H1 (cell line): ENCODE results near the gene OR2Y1. TPM values are rescaled to one million over a fixed set of nuclear protein-coding genes. Genes with fewer than 3 reads are reported as not detected.

ENCODE experiments used
- CTCF ChIA-PET: fragments of 300-600 bp; sonication (Branson Sonifier 250); formaldehyde crosslinking; loops from one replicate; lab custom pipeline; 2021; ENCODE audit not compliant: partially characterized antibody; lab: Charles Lee
- POLR2A ChIA-PET: fragments of 300-600 bp; sonication (Branson Sonifier 250); formaldehyde crosslinking; loops from one replicate; lab custom pipeline; 2021; ENCODE audit warnings: inconsistent platforms; ENCODE audit not compliant: partially characterized antibody; lab: Charles Lee
- DNase-seq, 2 experiments: peaks; one replicate each; pipeline versions ENCODE4 v3.0.0 to v3.0.0-alpha.2; 2010 to 2022; ENCODE audit warnings: low spot score in 2 of 2, low read depth in 1 of 2, mixed read lengths in 1 of 2
- FAIRE-seq: peaks from 2 replicates; lab custom pipeline; 2011; peaks lifted over from hg19 to GRCh38; lab: Jason Lieb, UNC
- H2AFZ ChIP-seq: 2 replicates; pipeline ENCODE4 v1.8.1; 2012; ENCODE audit warnings: low read length, inconsistent platforms
- H2AK5ac ChIP-seq: 2 replicates; pipeline ENCODE4 v1.6.1; 2013; ENCODE audit warnings: low read depth, low read length
- H2BK120ac ChIP-seq: replicated peaks from 2 replicates; pipeline ENCODE3; 2013; ENCODE audit warnings: low read depth, low read length, inconsistent platforms
- H2BK12ac ChIP-seq: 2 replicates; pipeline ENCODE4 v1.6.1; 2013; ENCODE audit warnings: low read depth, low read length
- H2BK15ac ChIP-seq: 2 replicates; pipeline ENCODE4 v1.6.1; 2013; ENCODE audit warnings: low read length
- H2BK20ac ChIP-seq: 2 replicates; pipeline ENCODE4 v1.6.1; 2013; ENCODE audit warnings: low read length
- H2BK5ac ChIP-seq: 2 replicates; pipeline ENCODE4 v1.6.1; 2013; ENCODE audit warnings: low read depth, low read length
- H3K14ac ChIP-seq: 2 replicates; pipeline ENCODE4 v1.6.1; 2013; ENCODE audit warnings: inconsistent platforms; ENCODE audit not compliant: insufficient read length
- H3K18ac ChIP-seq: 2 replicates; pipeline ENCODE4 v1.6.1; 2013; ENCODE audit warnings: low read length; ENCODE audit errors: extremely low read depth
- H3K23ac ChIP-seq: 2 replicates; pipeline ENCODE4 v1.6.1; 2013; ENCODE audit warnings: inconsistent platforms; ENCODE audit not compliant: insufficient read length
- H3K23me2 ChIP-seq: 2 replicates; pipeline ENCODE4 v1.6.1; 2013; ENCODE audit warnings: low read depth, low read length
- H3K27ac ChIP-seq: 2 replicates; pipeline ENCODE4 v1.6.1; 2011; ENCODE audit warnings: low read depth, low read length, inconsistent platforms
- H3K27me3 ChIP-seq, 4 experiments: replicated peaks in 1 of 4; 1 replicate in 1 of 4; 2 replicates in 3 of 4; pipeline versions ENCODE4 v1.6.1 to v1.8.1; 2011 to 2013; ENCODE audit warnings: low read length in 3 of 4, mild to moderate bottlenecking in 3 of 4, inconsistent platforms in 2 of 4, mixed read lengths in 2 of 4, moderate library complexity in 1 of 4; ENCODE audit not compliant: control insufficient read depth in 3 of 4, insufficient read depth in 3 of 4; ENCODE audit errors: extremely low read depth in 1 of 4
- H3K36me3 ChIP-seq, 4 experiments: 2 replicates each; pipeline versions ENCODE4 v1.6.1 to v1.8.1; 2011 to 2013; ENCODE audit warnings: mild to moderate bottlenecking in 4 of 4, low read length in 3 of 4, moderate library complexity in 2 of 4, control low read depth in 1 of 4, inconsistent platforms in 1 of 4; ENCODE audit not compliant: insufficient read depth in 4 of 4, control insufficient read depth in 2 of 4
- H3K4ac ChIP-seq: replicated peaks from 2 replicates; pipeline ENCODE3; 2013; ENCODE audit warnings: low read length, low read depth, mixed read lengths, inconsistent platforms; ENCODE audit not compliant: insufficient read length
- H3K4me1 ChIP-seq, 4 experiments: replicated peaks in 1 of 4; 1 replicate in 1 of 4; 2 replicates in 3 of 4; pipeline versions ENCODE4 v1.6.1 to v1.8.1; 2011 to 2013; ENCODE audit warnings: low read length in 3 of 4, inconsistent platforms in 2 of 4, mixed read lengths in 1 of 4; ENCODE audit not compliant: insufficient read depth in 4 of 4, control insufficient read depth in 3 of 4
- H3K4me2 ChIP-seq, 2 experiments: 2 replicates each; pipeline versions ENCODE4 v1.6.1 to v1.8.1; 2011 to 2013; ENCODE audit warnings: low read depth in 2 of 2, low read length in 2 of 2, control low read depth in 1 of 2, inconsistent platforms in 1 of 2, mild to moderate bottlenecking in 1 of 2; ENCODE audit not compliant: insufficient read depth in 1 of 2
- H3K4me3 ChIP-seq, 4 experiments: fragments of 200-600, 300-600 bp in 1 of 4; sonication (generic), shearing (Covaris generic), sonication (Bioruptor Twin) in 1 of 4; 2 replicates each; pipeline versions ENCODE4 v1.5.1 to v1.8.1; 2011 to 2016; ENCODE audit warnings: low read length in 4 of 4, low read depth in 3 of 4, control low read depth in 2 of 4, inconsistent platforms in 2 of 4, mild to moderate bottlenecking in 2 of 4, mixed read lengths in 1 of 4, moderate library complexity in 1 of 4; ENCODE audit not compliant: insufficient read depth in 2 of 4; ENCODE audit errors: extremely low read depth in 1 of 4
- H3K56ac ChIP-seq: replicated peaks from 2 replicates; pipeline ENCODE3; 2013; ENCODE audit warnings: low read depth, mild to moderate bottlenecking, mixed read lengths, low read length, inconsistent platforms; ENCODE audit not compliant: insufficient read length
- H3K79me1 ChIP-seq: 2 replicates; pipeline ENCODE4 v1.6.1; 2013; ENCODE audit warnings: low read depth, low read length, control low read depth
- H3K79me2 ChIP-seq, 2 experiments: 2 replicates each; pipeline versions ENCODE4 v1.6.1 to v1.8.1; 2012 to 2013; ENCODE audit warnings: low read length in 2 of 2, mild to moderate bottlenecking in 2 of 2, inconsistent platforms in 1 of 2; ENCODE audit not compliant: insufficient read depth in 2 of 2, control insufficient read depth in 1 of 2
- H3K9ac ChIP-seq, 4 experiments: replicated peaks in 1 of 4; 1 replicate in 1 of 4; 2 replicates in 3 of 4; pipeline versions ENCODE4 v1.6.1 to v1.8.1; 2011 to 2013; ENCODE audit warnings: low read depth in 3 of 4, low read length in 3 of 4, control low read depth in 2 of 4, mild to moderate bottlenecking in 2 of 4, moderate library complexity in 2 of 4, inconsistent platforms in 1 of 4; ENCODE audit errors: extremely low read depth in 1 of 4
- H3K9me3 ChIP-seq, 2 experiments: 2 replicates each; pipeline versions ENCODE4 v1.6.1 to v1.8.1; 2012 to 2013; ENCODE audit warnings: mild to moderate bottlenecking in 2 of 2, moderate library complexity in 2 of 2, control low read depth in 1 of 2, inconsistent platforms in 1 of 2, low read depth in 1 of 2, low read length in 1 of 2, mixed read lengths in 1 of 2; ENCODE audit not compliant: insufficient read depth in 2 of 2
- H4K20me1 ChIP-seq, 2 experiments: replicated peaks in 1 of 2; 2 replicates each; pipeline versions ENCODE3 to v1.8.1; 2011 to 2013; ENCODE audit warnings: inconsistent platforms in 2 of 2, low read length in 2 of 2, mild to moderate bottlenecking in 1 of 2; ENCODE audit not compliant: insufficient read depth in 2 of 2, control insufficient read depth in 1 of 2
- H4K5ac ChIP-seq: 2 replicates; pipeline ENCODE4 v1.6.1; 2013; ENCODE audit warnings: low read length, low read depth, mixed read lengths, inconsistent platforms; ENCODE audit not compliant: insufficient read length
- H4K8ac ChIP-seq: 2 replicates; pipeline ENCODE4 v1.8.0; 2013; ENCODE audit warnings: mild to moderate bottlenecking, moderate library complexity, low read length, inconsistent platforms; ENCODE audit not compliant: insufficient read depth; ENCODE audit errors: extremely low read depth
- H4K91ac ChIP-seq: replicated peaks from 2 replicates; pipeline ENCODE3; 2013; ENCODE audit warnings: low read length, mixed read lengths, inconsistent platforms; ENCODE audit not compliant: insufficient read length
- CREB1 ChIP-seq: IDR thresholded peaks from 2 replicates; pipeline ENCODE4 v1.6.1; 2012; ENCODE audit warnings: inconsistent platforms
- GABPA ChIP-seq: IDR thresholded peaks from 2 replicates; pipeline ENCODE4 v1.6.1; 2011; ENCODE audit warnings: mild to moderate bottlenecking, low read length, moderate library complexity, borderline replicate concordance; ENCODE audit not compliant: insufficient read depth
- KDM5A ChIP-seq: fragments of 200-600 bp; IDR thresholded peaks from 2 replicates; pipeline ENCODE4 v1.7.1; 2012; ENCODE audit warnings: mild to moderate bottlenecking, low read length, inconsistent platforms, mixed read lengths
- RAD21 ChIP-seq, 2 experiments: IDR thresholded peaks in 1 of 2; conservative IDR thresholded peaks in 1 of 2; 2 replicates each; pipeline ENCODE4 v1.6.1; 2011; ENCODE audit warnings: low read depth in 2 of 2, low read length in 2 of 2, improper control_type of control experiment in 1 of 2, inconsistent platforms in 1 of 2, mild to moderate bottlenecking in 1 of 2, moderate library complexity in 1 of 2
- SIRT6 ChIP-seq: IDR thresholded peaks from one replicate; pipeline ENCODE4 v1.7.1; 2012; ENCODE audit warnings: low read length, inconsistent platforms
- TAF1 ChIP-seq: IDR thresholded peaks from 2 replicates; pipeline ENCODE4 v1.6.1; 2011; ENCODE audit warnings: mild to moderate bottlenecking, low read depth, low read length
- YY1 ChIP-seq: IDR thresholded peaks from 2 replicates; pipeline ENCODE4 v1.6.1; 2011; ENCODE audit warnings: low read depth, mild to moderate bottlenecking, low read length
- WGBS, 2 experiments: shearing (Covaris generic) in 1 of 2; methylation state at CpG; one replicate each; pipeline versions ENCODE4 v1.1.6 to v1.1.7; 2013 to 2015; ENCODE audit warnings: low lambda C conversion rate in 2 of 2, mixed read lengths in 2 of 2, inconsistent platforms in 1 of 2, low coverage in 1 of 2, missing lambda C conversion rate in 1 of 2; ENCODE audit not compliant: insufficient replicate concordance in 2 of 2, insufficient coverage in 1 of 2, insufficient read length in 1 of 2; ENCODE audit errors: extremely low coverage in 1 of 2, missing lambda C conversion rate in 1 of 2; 5-methylcytosine and 5-hydroxymethylcytosine counted together
- polyA plus RNA-seq, 7 experiments: library from polyadenylated mRNA; depleted of rRNA in 3 of 7; stranded (reverse) in 5 of 7; unstranded in 2 of 7; fragments of >200 nt in 5 of 7; fragments of 200-250 nt in 2 of 7; gene quantifications; 1 replicate in 5 of 7; 2 replicates in 1 of 7; 4 replicates in 1 of 7; pipeline versions ENCODE4 v1.2.1 to v1.2.3, GENCODE V29; 2011 to 2013; ENCODE audit warnings: missing spikeins in 2 of 7, mixed read lengths in 2 of 7
- total RNA-seq: library from RNA; stranded (reverse); fragmentation: NEBNext Ultra II Directional; extraction: Animal tissue kit (Norgen Biotek cat#: 25700); gene quantifications from 2 replicates; pipeline ENCODE4 v1.2.1, GENCODE V29; 2021
- TF ChIP-seq, protein P1 (sequence below): IDR thresholded peaks from 2 replicates; pipeline ENCODE4 v1.6.1; 2012; ENCODE audit warnings: low read length, inconsistent platforms
- TF ChIP-seq, protein P2 (sequence below): IDR thresholded peaks from 2 replicates; pipeline ENCODE4 v1.6.1; 2012; ENCODE audit warnings: inconsistent platforms

The OR2Y1 gene
- total and polyA plus RNA-seq, 2 of the 8 experiments (the other 6 are each of a cell fraction or from before 2014, with no cell fraction given): not detected

DNA sequence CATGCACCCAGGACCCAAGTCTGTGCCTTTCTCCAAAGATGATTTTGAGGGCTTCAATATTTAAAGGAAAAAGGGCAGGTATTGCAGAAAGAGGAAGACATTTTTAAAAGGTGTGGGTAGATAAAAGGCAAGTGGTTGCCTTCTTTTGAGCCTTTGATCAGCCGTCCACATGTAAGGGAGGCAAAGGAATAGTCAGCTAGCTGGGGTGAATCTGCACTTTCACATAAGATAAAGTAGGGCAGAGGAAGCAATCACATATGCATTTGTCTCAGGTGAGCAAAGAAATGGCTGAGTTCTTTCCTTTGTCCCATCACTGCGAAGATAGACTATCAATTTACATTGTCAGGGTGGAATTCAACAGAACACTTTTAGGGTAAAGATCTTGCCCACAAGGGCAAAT, 42.9 kb upstream of the OR2Y1 start:
- H2BK15ac ChIP-seq: no peak overlapping the region
- no peaks in the 10 kb centered on the region; the same call in 1 of the 2 replicates for H3K79me1 ChIP-seq
- no peaks in the 10 kb centered on the region for H3K36me3 ChIP-seq
- H4K5ac ChIP-seq: no peak overlapping the region
- POLR2A ChIA-PET: interaction anchor here (1.3 kb wide), 1 partner anchor 11 kb away, joined by 3 read pairs; no protein-coding TSS in a partner anchor
- H2BK20ac ChIP-seq: no peak overlapping the region
- H3K4me2 ChIP-seq: no peak overlapping the region
- H3K23ac ChIP-seq: no peak overlapping the region
- no peak overlapping the region for H2BK120ac ChIP-seq
- no peak overlapping the region for H3K14ac ChIP-seq
- H3K27me3 ChIP-seq: no peaks in the 10 kb centered on the region
- no peak overlapping the region for H2AFZ ChIP-seq
- H2BK12ac ChIP-seq: no peak overlapping the region
- H2AK5ac ChIP-seq: no peak overlapping the region
- H2BK5ac ChIP-seq: no peak overlapping the region
- no peak overlapping the region for H3K9ac ChIP-seq
- peaks cover 17 to 27% (median 22%) of the 10 kb centered on the region in 4 experiments for H3K4me1 ChIP-seq
- H4K8ac ChIP-seq: no peak overlapping the region
- H3K79me2 ChIP-seq: no peaks in the 10 kb centered on the region
- CTCF ChIA-PET: interaction anchor here (0.7 to 10.6 kb wide), 6 partner anchors 8 to 154 kb away, joined by 3 to 99 read pairs (median 5); partner anchors contain the start of gene MGAT1
- no peak overlapping the region for H3K56ac ChIP-seq
- no peak overlapping the region for H3K4me3 ChIP-seq
- H3K27ac ChIP-seq: no peak overlapping the region
- H3K9me3 ChIP-seq: no peaks in the 10 kb centered on the region
- H3K4ac ChIP-seq: no peak overlapping the region
- WGBS, 2 experiments: 91% methylated on average over 2 of the region's 2 CpGs; no CpG with 5 or more reads in 1 of the 2 experiments
- no peak overlapping the region for H3K18ac ChIP-seq
- no peaks in the 10 kb centered on the region for H4K20me1 ChIP-seq
- no peak for DNase-seq
- H4K91ac ChIP-seq: no peak overlapping the region
- H3K23me2 ChIP-seq: no peaks in the 10 kb centered on the region
- FAIRE-seq: no peak
- TF ChIP-seq GABPA (no peak), YY1 (no peak), KDM5A (no peak), CREB1 (no peak), TAF1 (no peak), SIRT6 (no peak), RAD21 (IDR thresholded peaks at IDR 0.05 in 1 of 2, conservative IDR thresholded peaks at IDR 0.05 in 1 of 2; ENCODE audit: low read depth in 2 of 2, low read length in 2 of 2) (no peak)
- TF ChIP-seq, protein P1, sequence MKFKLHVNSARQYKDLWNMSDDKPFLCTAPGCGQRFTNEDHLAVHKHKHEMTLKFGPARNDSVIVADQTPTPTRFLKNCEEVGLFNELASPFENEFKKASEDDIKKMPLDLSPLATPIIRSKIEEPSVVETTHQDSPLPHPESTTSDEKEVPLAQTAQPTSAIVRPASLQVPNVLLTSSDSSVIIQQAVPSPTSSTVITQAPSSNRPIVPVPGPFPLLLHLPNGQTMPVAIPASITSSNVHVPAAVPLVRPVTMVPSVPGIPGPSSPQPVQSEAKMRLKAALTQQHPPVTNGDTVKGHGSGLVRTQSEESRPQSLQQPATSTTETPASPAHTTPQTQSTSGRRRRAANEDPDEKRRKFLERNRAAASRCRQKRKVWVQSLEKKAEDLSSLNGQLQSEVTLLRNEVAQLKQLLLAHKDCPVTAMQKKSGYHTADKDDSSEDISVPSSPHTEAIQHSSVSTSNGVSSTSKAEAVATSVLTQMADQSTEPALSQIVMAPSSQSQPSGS: no peak
- TF ChIP-seq, protein P2, sequence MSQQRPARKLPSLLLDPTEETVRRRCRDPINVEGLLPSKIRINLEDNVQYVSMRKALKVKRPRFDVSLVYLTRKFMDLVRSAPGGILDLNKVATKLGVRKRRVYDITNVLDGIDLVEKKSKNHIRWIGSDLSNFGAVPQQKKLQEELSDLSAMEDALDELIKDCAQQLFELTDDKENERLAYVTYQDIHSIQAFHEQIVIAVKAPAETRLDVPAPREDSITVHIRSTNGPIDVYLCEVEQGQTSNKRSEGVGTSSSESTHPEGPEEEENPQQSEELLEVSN: no peak
